Skin epidermis (tissue), 12 donors: ENCODE data around the gene ZNF20.
"Not testable (repeated sequence)": the region's sequence is repeated elsewhere in the genome, so short reads cannot be mapped to it uniquely, and the experiment has no call there.

Experiments used
- H3K27ac ChIP-seq, 21 experiments: fragments of 200-600 bp; sonication (generic) in 11 of 21; one replicate each; pipeline ENCODE4 v1.5.0; 2020; ENCODE audit warnings: mild to moderate bottlenecking in 3 of 21, inconsistent platforms in 2 of 21, moderate library complexity in 2 of 21
- H3K4me3 ChIP-seq, 7 experiments: fragments of 200-600 bp; sonication (generic) in 2 of 7; one replicate each; pipeline ENCODE4 v1.5.0; 2020; ENCODE audit warnings: inconsistent platforms in 2 of 7, mild to moderate bottlenecking in 2 of 7, moderate library complexity in 1 of 7

ZNF20 gene

DNA sequence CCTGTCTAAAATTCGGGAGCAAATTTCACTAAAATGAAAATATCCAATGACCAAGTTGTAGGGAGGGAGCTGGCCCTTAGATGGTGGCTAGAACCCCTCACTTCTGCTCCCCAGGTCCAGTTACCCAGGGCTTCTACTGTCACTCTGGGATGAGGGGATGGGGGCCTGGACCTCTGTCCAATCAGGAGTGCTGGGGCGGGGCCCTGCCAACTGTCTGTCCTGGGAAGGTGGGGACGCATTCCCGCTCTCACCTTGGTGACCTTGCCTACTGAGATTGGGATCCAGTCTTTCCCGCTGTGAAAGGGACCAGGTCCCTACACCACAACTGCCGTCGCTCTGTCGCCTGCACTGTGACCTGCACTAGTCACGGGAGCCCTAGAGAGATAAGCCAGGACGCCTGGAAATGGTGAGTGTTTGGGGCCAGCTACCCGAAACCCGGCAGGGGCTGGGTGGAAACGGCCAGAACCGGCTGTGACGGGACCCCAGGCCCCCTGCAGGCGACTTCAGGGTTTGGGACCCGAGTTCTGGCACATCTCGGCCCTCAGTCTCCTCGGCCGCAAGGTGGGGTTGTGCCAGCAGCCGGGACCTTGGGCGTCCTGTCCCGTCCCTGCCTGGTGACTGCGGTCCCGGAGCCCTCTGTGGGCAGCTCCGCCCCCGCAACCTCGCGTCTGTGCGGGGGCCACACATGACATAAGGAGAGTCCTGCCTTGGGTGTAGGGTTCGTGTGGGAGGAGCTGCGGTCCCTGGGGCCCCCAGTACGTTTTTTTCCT lies 22.8 kb downstream of the ZNF20 start:
- Histone ChIP-seq H3K4me3 (no peak overlapping the region), H3K27ac (no peak overlapping the region)

DNA sequence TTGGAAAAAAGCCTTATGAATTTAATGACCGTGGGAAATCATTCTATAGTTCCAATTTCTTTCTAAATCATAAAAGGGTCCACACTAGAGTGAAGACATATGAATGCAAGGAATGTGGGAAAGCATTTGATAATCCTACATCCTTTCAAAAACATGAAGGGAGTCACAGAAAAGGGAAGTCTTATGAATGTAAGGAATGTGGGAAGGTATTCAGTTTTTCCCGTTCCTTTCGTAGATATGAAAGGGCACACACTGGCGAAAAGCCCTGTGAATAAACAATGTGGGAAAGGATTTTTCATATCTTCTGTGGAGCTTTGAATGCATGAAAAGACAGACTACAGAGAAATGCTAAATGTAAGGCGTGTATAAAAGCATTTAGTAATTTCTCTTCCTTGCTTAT lies 27.0 kb downstream of the ZNF20 start:
- Histone ChIP-seq H3K4me3 (no peak overlapping the region), H3K27ac (no peak overlapping the region)

- Histone ChIP-seq H3K4me3 (no peak overlapping the region), H3K27ac (no peak overlapping the region)
Observed at GRCh38 chr19:12112701-12113100, 27.4 kb downstream of the ZNF20 start.

- no peak overlapping the region for H3K27ac ChIP-seq
- H3K4me3 ChIP-seq = no peak overlapping the region
Observed at GRCh38 chr19:12111943-12112637, 28.1 kb downstream of the ZNF20 start.

GRCh38 chr19:12111176-12111575 lies 29.0 kb downstream of the ZNF20 start:
- Histone ChIP-seq H3K27ac (no peak overlapping the region), H3K4me3 (no peak overlapping the region)

- H3K4me3 ChIP-seq, H3K27ac ChIP-seq: not testable (repeated sequence)
Observed at GRCh38 chr19:12103909-12104308, 36.2 kb downstream of the ZNF20 start.

DNA sequence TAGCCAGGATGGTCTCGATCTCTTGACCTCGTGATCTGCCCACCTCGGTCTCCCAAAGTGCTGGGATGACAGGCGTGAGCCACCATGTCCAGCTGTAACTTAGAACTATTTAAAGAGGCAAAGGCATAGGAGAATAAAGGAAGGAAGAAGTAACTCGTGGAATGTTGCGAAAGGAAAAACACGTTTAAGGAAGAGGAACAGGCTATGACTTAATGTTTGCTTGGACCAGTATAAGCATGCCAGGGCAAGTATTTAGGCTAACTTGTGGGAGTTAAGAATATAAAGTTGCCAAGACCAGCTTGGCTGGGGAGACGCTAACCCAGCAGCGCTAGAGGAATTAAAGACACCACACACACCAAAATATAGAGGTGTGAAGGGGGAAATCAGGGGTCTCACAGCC lies 42.1 kb downstream of the ZNF20 start:
- Histone ChIP-seq H3K4me3 (no peak overlapping the region), H3K27ac (peak overlapping the region in 1 of 21 experiments; percentile 37)

- H3K27ac ChIP-seq = no peak overlapping the region
- no peak overlapping the region for H3K4me3 ChIP-seq
Observed at GRCh38 chr19:12095111-12095790, 44.9 kb downstream of the ZNF20 start.

DNA sequence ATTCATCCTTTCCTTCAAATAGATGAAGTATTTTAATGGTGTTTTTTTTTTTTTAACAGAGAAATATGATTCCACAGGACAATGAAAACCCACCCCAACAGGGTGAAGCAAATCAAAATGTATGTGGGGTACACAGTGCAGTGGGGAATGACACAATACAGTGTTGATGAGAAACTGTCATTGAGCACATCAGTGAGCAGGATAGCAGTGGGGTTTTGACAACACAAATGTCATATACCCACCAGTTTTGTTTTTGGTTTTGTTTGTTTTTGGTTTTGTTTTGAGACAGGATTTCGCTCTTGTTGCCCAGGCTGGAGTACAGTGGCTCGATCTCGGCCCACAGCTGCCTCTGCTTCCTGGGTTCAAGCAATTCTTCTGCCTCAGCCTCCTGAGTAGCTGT lies 46.4 kb downstream of the ZNF20 start:
- Histone ChIP-seq H3K27ac (no peak overlapping the region), H3K4me3 (no peak overlapping the region)

- Histone ChIP-seq H3K27ac (peak overlapping the region in 12 of 21 experiments; percentile 55 to 83 (median 77)), H3K4me3 (peak overlapping the region; percentile 50 to 69 (median 57))
Observed at GRCh38 chr19:12092956-12093355, 47.2 kb downstream of the ZNF20 start.

DNA sequence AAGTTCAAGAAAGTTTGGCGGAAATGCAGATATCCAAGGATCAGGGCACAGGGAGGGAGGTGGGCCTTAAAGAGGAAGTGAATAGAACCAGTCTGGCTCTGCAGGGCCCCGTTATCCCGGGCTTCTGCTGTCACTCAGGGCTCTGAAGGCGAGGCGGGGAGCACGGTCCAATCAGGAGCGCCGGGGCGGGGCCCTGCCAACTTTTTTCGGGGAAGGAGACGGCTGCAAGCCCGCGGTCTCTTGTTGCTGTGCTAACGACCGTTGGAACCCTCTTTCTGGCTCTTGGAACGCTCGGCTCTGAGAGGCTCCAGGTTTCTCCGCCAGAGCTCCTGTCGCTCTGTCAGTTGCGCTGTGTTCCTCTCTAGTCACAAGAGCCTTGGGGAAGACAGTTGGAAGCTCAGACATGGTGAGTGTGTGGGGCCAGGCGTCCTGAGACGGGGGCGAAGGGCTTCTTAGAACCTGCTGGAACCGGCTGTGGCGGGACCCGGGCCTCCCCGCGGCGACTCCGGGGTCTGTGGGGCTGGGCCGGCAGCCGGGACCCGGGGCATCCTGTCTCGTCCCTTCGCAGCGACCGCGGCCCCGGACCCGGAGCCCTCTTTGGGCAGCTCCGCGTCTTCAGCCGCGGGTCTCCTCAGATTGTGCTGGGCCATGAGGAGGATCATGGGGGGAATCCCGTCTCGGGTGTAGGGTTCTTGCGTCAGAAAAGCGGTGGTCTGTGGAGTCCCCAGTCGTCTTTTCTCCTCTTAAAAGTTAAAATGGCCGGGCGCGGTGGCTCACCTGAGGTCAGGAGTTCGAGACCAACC lies 47.9 kb downstream of the ZNF20 start:
- H3K4me3 ChIP-seq = peak overlapping the region; percentile 50 to 69 (median 57)
- peak overlapping the region; percentile 41 to 87 (median 74) for H3K27ac ChIP-seq

DNA sequence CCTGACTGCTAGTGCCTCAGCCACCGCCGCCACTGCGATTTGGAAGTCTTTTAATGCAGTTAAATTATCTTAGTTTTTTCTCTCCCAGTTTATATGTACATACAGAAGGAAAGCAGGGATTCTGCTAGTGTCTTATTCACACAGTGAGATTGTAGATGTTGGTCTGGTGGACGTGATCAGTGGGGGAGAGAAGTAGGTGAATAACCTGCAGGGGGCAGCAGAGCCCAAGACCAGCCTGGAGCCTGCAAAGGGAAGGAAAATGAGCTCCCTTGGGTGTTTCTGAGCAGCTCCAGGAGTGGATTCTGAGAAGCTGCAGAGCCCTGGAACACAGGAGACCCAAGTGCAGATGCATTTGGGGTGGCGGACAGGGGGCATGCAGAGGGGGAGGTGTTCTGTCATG lies 49.3 kb downstream of the ZNF20 start:
- Histone ChIP-seq H3K4me3 (no peak overlapping the region), H3K27ac (no peak overlapping the region)

DNA sequence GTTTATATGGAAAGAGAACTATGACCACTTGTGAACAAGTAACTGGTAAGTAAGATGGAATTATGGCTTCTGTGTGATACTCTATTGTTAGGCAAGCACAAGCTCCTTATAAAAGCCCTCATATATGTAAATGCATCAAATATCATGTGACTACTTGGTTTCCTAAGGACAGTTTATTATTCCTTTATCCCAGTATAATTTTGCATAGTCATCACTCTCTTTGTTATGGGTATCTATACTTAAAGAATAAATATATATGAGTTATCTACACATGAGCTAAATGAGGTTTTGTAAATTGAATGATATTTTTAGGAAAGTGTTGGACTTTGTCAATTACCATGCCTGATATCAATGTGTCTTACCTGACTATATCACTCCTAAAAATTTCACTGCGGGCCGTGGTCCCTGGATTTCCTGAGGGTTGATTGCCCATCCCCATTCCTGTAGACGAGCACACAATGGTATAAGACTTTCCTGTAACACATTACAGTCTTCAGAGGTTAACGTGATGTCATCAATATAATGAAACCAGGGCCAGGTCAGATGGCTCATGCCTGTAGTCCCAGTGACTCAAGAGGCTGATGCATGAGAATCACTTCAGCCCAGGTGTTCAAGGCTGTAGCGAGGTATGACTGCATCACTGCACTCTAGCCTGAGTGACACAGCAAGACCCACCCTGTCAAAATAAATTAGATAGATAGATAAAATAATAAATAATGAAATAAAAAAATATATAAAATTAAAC lies 54.9 kb downstream of the ZNF20 start:
- no peak overlapping the region for H3K27ac ChIP-seq
- no peak overlapping the region for H3K4me3 ChIP-seq

DNA sequence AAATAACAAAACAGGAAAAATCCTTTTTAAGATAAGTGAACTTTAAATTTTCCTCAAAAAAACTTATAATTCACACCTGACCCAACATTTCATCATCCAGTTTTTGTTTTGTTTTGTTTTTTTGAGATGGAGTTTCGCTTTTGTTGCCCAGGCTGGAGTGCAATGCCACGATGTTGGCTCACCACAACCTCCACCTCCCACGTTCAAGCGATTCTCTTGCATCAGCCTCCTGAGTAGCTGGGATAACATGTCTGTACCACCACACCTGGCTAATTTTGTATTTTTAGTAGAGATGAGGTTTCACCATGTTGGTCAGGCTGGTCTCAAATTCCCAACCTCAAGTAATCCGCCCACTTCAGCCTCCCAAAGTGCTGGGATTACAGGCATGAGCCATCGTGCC lies 56.8 kb downstream of the ZNF20 start:
- not testable (repeated sequence) for H3K27ac ChIP-seq, H3K4me3 ChIP-seq
